GM23338 (cell line): Measurements from ENCODE around the gene SHC4.

Source experiments
- EZH2 ChIP-seq: fragments of 200-600 bp; sonication (generic); IDR thresholded peaks from one replicate; pipeline ENCODE4 v1.8.0; 2017; ENCODE audit warnings: antibody characterized with exemption, mild to moderate bottlenecking, low read depth; ENCODE audit not compliant: unreplicated experiment
- TF ChIP-seq, protein P1 (sequence below): IDR thresholded peaks from 2 replicates; pipeline ENCODE4 v1.6.1; 2016; ENCODE audit warnings: antibody characterized with exemption

DNA sequence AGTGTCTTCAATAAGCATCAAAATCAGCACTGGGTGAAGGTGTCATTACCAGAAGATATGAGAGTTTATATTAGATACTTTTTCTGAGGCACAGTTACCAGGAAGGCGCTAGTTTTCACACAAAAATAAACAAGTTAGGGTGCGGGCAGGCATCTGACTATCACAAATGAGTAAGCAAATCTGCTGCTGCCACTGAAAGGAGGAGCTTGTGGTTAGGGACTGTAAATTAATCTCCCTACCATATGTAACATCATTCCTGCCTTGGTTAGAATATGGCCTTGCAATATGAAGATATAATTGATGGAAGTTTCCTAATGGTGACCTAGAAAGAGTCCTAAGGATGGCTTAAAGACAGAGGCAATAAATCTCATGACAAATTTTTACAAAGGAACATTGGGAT, 105.3 kb downstream of the SHC4 start:
- no peak for TF ChIP-seq EZH2
- TF ChIP-seq, protein P1, sequence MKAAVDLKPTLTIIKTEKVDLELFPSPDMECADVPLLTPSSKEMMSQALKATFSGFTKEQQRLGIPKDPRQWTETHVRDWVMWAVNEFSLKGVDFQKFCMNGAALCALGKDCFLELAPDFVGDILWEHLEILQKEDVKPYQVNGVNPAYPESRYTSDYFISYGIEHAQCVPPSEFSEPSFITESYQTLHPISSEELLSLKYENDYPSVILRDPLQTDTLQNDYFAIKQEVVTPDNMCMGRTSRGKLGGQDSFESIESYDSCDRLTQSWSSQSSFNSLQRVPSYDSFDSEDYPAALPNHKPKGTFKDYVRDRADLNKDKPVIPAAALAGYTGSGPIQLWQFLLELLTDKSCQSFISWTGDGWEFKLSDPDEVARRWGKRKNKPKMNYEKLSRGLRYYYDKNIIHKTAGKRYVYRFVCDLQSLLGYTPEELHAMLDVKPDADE, result no peak
